ENCODE results near the gene CAPN8. TPM values are rescaled to one million over a fixed set of nuclear protein-coding genes. Genes with fewer than 3 reads are reported as not detected.
A peak's percentile ranks its signal among the peaks of the same experiment; 100 is the strongest.

The CAPN8 gene
- total and polyA plus RNA-seq, 4 donors = 0.08 to 0.16 TPM; not detected in 2

GRCh38 chr1:223711747-223712193 is 46.3 kb upstream of the CAPN8 start:
- Histone ChIP-seq H3K9me3 (ENCODE audit: control insufficient read depth in 4 of 4, low read length in 3 of 4) (no peaks in the 10 kb centered on the region), H3K4me3 (ENCODE audit: low read depth in 1 of 3, low read length in 3 of 3) (peak overlapping the region in 1 of 3 donors; percentile 77), H3K4me1 (ENCODE audit: control insufficient read depth in 4 of 4, insufficient read depth in 4 of 4, low read length in 3 of 4) (peaks cover 0 to 5% (median 2%) of the 10 kb centered on the region in 4 donors), H3K27ac (ENCODE audit: low read depth in 1 of 2, low read length in 2 of 2) (peak overlapping the region; percentile 15 to 34), H3K36me3 (ENCODE audit: control insufficient read depth in 4 of 4, insufficient read depth in 3 of 4, low read depth in 1 of 4, low read length in 3 of 4) (no peaks in the 10 kb centered on the region), H3K27me3 (ENCODE audit: control insufficient read depth in 4 of 4, insufficient read depth in 4 of 4, low read length in 3 of 4) (no peaks in the 10 kb centered on the region), H3K9ac (ENCODE audit: low read depth in 1 of 2, low read length in 2 of 2) (peak overlapping the region in 1 of 2 donors; percentile 31)
- TF ChIP-seq FOXA1 (IDR thresholded peaks at IDR 0.05) (no peak), HNF4G (IDR thresholded peaks at IDR 0.05) (no peak), RXRA (IDR thresholded peaks at IDR 0.05) (no peak), MAX (IDR thresholded peaks at IDR 0.05) (no peak), CTCF (IDR thresholded peaks at IDR 0.05; ENCODE audit: low read depth, low read length, missing input control) (no peak), NR2F2 (IDR thresholded peaks at IDR 0.05) (no peak), ZBTB33 (IDR thresholded peaks at IDR 0.05) (no peak), HNF4A (conservative IDR thresholded peaks at IDR 0.05) (no peak), YY1 (IDR thresholded peaks at IDR 0.05) (no peak), RAD21 (IDR thresholded peaks at IDR 0.05) (no peak), TAF1 (conservative IDR thresholded peaks at IDR 0.05) (no peak), EGR1 (IDR thresholded peaks at IDR 0.05; ENCODE audit: low read depth in 2 of 2) (no peak), GABPA (IDR thresholded peaks at IDR 0.05 in 1 of 2, conservative IDR thresholded peaks at IDR 0.05 in 1 of 2) (no peak), FOXA2 (IDR thresholded peaks at IDR 0.05) (no peak), ATF3 (IDR thresholded peaks at IDR 0.05) (no peak)
- 62% methylated on average over 15 of the region's 15 CpGs for WGBS
- no peak for DNase-seq (ENCODE audit: low spot score)

- TF ChIP-seq EGR1 (IDR thresholded peaks at IDR 0.05; ENCODE audit: low read depth in 2 of 2) = no peak
- TF ChIP-seq SP1 (IDR thresholded peaks at IDR 0.05) = no peak
Measured at GRCh38 chr1:223711173-223711572, 45.7 kb upstream of the CAPN8 start.

More at GRCh38 chr1:223711173-223711572, 45.7 kb upstream of the CAPN8 start:
- 90% methylated on average over 1 of the region's 1 CpG for WGBS
- Histone ChIP-seq H3K4me1 (ENCODE audit: control insufficient read depth in 4 of 4, insufficient read depth in 4 of 4, low read length in 3 of 4) (peaks cover 0 to 5% (median 2%) of the 10 kb centered on the region in 4 donors), H3K9ac (ENCODE audit: low read depth in 1 of 2, low read length in 2 of 2) (no peak overlapping the region), H3K9me3 (ENCODE audit: control insufficient read depth in 4 of 4, low read length in 3 of 4) (no peaks in the 10 kb centered on the region), H3K36me3 (ENCODE audit: control insufficient read depth in 4 of 4, insufficient read depth in 3 of 4, low read depth in 1 of 4, low read length in 3 of 4) (no peaks in the 10 kb centered on the region), H3K4me3 (ENCODE audit: low read depth in 1 of 3, low read length in 3 of 3) (no peak overlapping the region), H3K27me3 (ENCODE audit: control insufficient read depth in 4 of 4, insufficient read depth in 4 of 4, low read length in 3 of 4) (no peaks in the 10 kb centered on the region), H3K27ac (ENCODE audit: low read depth in 1 of 2, low read length in 2 of 2) (no peak overlapping the region)
- DNase-seq (ENCODE audit: low spot score) = no peak
